H9 (cell line): ENCODE results near the gene HAPLN2. TPM values are rescaled to one million over a fixed set of nuclear protein-coding genes. Genes with fewer than 3 reads are reported as not detected.

Source experiments
- DNase-seq: peaks from one replicate; pipeline ENCODE4 v3.0.0-alpha.2; 2017
- H2AFZ ChIP-seq: one replicate; pipeline ENCODE4 v1.6.1; 2013; ENCODE audit warnings: mild to moderate bottlenecking, low read length, control low read depth, moderate library complexity
- H2AK5ac ChIP-seq: 2 replicates; pipeline ENCODE4 v1.6.1; 2013; ENCODE audit warnings: low read length, control low read depth, mixed read lengths; ENCODE audit not compliant: insufficient read length
- H2BK120ac ChIP-seq: one replicate; pipeline ENCODE4 v1.6.1; 2013; ENCODE audit warnings: low read depth, mild to moderate bottlenecking, low read length, control low read depth, inconsistent platforms; ENCODE audit not compliant: poor library complexity, severe bottlenecking
- H2BK12ac ChIP-seq: 2 replicates; pipeline ENCODE4 v1.6.1; 2013; ENCODE audit warnings: low read length, control low read depth, mixed read lengths, low read depth; ENCODE audit not compliant: insufficient read length
- H2BK15ac ChIP-seq: 2 replicates; pipeline ENCODE4 v1.6.1; 2013; ENCODE audit warnings: low read depth, low read length, control low read depth
- H2BK20ac ChIP-seq: one replicate; pipeline ENCODE4 v1.6.1; 2013; ENCODE audit warnings: low read depth, mild to moderate bottlenecking, low read length, control low read depth, inconsistent platforms; ENCODE audit not compliant: poor library complexity, severe bottlenecking
- H2BK5ac ChIP-seq: 2 replicates; pipeline ENCODE4 v1.6.1; 2013; ENCODE audit warnings: low read length, control low read depth, mixed read lengths; ENCODE audit not compliant: insufficient read length
- H3K14ac ChIP-seq: 2 replicates; pipeline ENCODE4 v1.6.1; 2013; ENCODE audit warnings: low read length, control low read depth; ENCODE audit not compliant: insufficient read depth
- H3K18ac ChIP-seq: 2 replicates; pipeline ENCODE4 v1.6.1; 2013; ENCODE audit warnings: low read depth, mild to moderate bottlenecking, mixed read lengths, low read length, control low read depth; ENCODE audit not compliant: insufficient read length
- H3K23ac ChIP-seq: 2 replicates; pipeline ENCODE4 v1.6.1; 2013; ENCODE audit warnings: low read length, control low read depth, mixed read lengths, low read depth; ENCODE audit not compliant: insufficient read length
- H3K23me2 ChIP-seq: 2 replicates; pipeline ENCODE4 v1.6.1; 2013; ENCODE audit warnings: low read depth, mild to moderate bottlenecking, mixed read lengths, low read length, control low read depth; ENCODE audit not compliant: insufficient read length, poor library complexity, severe bottlenecking
- H3K27ac ChIP-seq: 2 replicates; pipeline ENCODE4 v1.5.1; 2013; ENCODE audit warnings: low read length, control low read depth, mixed read lengths, low read depth; ENCODE audit not compliant: insufficient read length
- H3K27me3 ChIP-seq: 2 replicates; pipeline ENCODE4 v1.6.1; 2013; ENCODE audit warnings: low read length, control low read depth, inconsistent platforms; ENCODE audit not compliant: insufficient read depth
- H3K4ac ChIP-seq: 2 replicates; pipeline ENCODE4 v1.6.1; 2013; ENCODE audit warnings: low read depth, mild to moderate bottlenecking, control low read depth, inconsistent platforms, low read length, moderate library complexity
- H3K4me1 ChIP-seq: 2 replicates; pipeline ENCODE4 v1.6.1; 2013; ENCODE audit warnings: low read length, control low read depth, inconsistent platforms; ENCODE audit not compliant: insufficient read depth
- H3K4me2 ChIP-seq: 2 replicates; pipeline ENCODE4 v1.6.1; 2013; ENCODE audit warnings: low read length, control low read depth, mixed read lengths; ENCODE audit not compliant: insufficient read length, insufficient read depth
- H3K56ac ChIP-seq: 2 replicates; pipeline ENCODE4 v1.6.1; 2013; ENCODE audit warnings: low read depth, mild to moderate bottlenecking, mixed read lengths, low read length, control low read depth; ENCODE audit not compliant: insufficient read length
- H3K79me1 ChIP-seq: 2 replicates; pipeline ENCODE4 v1.6.1; 2013; ENCODE audit warnings: low read depth, mild to moderate bottlenecking, moderate library complexity, low read length, control low read depth, inconsistent platforms; ENCODE audit not compliant: insufficient read depth, poor library complexity, severe bottlenecking
- H3K79me2 ChIP-seq: 2 replicates; pipeline ENCODE4 v1.6.1; 2013; ENCODE audit warnings: low read length, control low read depth, inconsistent platforms; ENCODE audit not compliant: insufficient read depth
- H3K9ac ChIP-seq: 2 replicates; pipeline ENCODE4 v1.6.1; 2013; ENCODE audit warnings: low read length, control low read depth, mixed read lengths; ENCODE audit not compliant: insufficient read length; ENCODE audit errors: extremely low read depth
- H3K9me3 ChIP-seq: one replicate; pipeline ENCODE4 v1.6.1; 2013; ENCODE audit warnings: low read depth, low read length, inconsistent platforms; ENCODE audit not compliant: control insufficient read depth
- H3T11ph ChIP-seq: one replicate; pipeline ENCODE4 v1.6.1; 2013; ENCODE audit warnings: mild to moderate bottlenecking, low read length, control low read depth, inconsistent platforms
- H4K20me1 ChIP-seq: one replicate; pipeline ENCODE4 v1.6.1; 2013; ENCODE audit not compliant: control insufficient read depth, insufficient read length, insufficient read depth
- H4K5ac ChIP-seq: 2 replicates; pipeline ENCODE4 v1.6.1; 2013; ENCODE audit warnings: low read depth, mild to moderate bottlenecking, mixed read lengths, low read length, control low read depth; ENCODE audit not compliant: insufficient read length
- H4K8ac ChIP-seq: replicated peaks from 2 replicates; pipeline ENCODE4 v1.6.1; 2013; ENCODE audit warnings: low read length, control low read depth, mixed read lengths, low read depth; ENCODE audit not compliant: insufficient read length
- H4K91ac ChIP-seq: 2 replicates; pipeline ENCODE4 v1.6.1; 2013; ENCODE audit warnings: low read depth, mild to moderate bottlenecking, moderate library complexity, mixed read lengths, low read length, control low read depth; ENCODE audit not compliant: insufficient read length
- H3K27ac Mint-ChIP-seq, 3 experiments: 2 replicates in 2 of 3; 3 replicates in 1 of 3; pipeline ENCODE4 v1.8.0; 2020 to 2021; ENCODE audit warnings: mixed read lengths in 3 of 3, mild to moderate bottlenecking in 1 of 3, moderate library complexity in 1 of 3
- H3K27me3 Mint-ChIP-seq: 2 replicates; pipeline ENCODE4 v1.8.0; 2021; ENCODE audit warnings: low read depth, mild to moderate bottlenecking, moderate library complexity, mixed read lengths
- H3K36me3 Mint-ChIP-seq, 3 experiments: 2 replicates in 2 of 3; 3 replicates in 1 of 3; pipeline ENCODE4 v1.8.0; 2020 to 2021; ENCODE audit warnings: low read depth in 3 of 3, mixed read lengths in 3 of 3; ENCODE audit not compliant: insufficient read depth in 1 of 3
- H3K4me1 Mint-ChIP-seq, 2 experiments: 2 replicates each; pipeline ENCODE4 v1.8.0; 2020; ENCODE audit warnings: mixed read lengths in 2 of 2
- H3K4me3 Mint-ChIP-seq, 2 experiments: 2 replicates in 1 of 2; 3 replicates in 1 of 2; pipeline ENCODE4 v1.8.0; 2020 to 2021; ENCODE audit warnings: mild to moderate bottlenecking in 2 of 2, mixed read lengths in 2 of 2, moderate library complexity in 1 of 2
- H3K9me3 Mint-ChIP-seq, 2 experiments: 2 replicates in 1 of 2; 3 replicates in 1 of 2; pipeline ENCODE4 v1.8.0; 2020; ENCODE audit warnings: mild to moderate bottlenecking in 2 of 2, mixed read lengths in 2 of 2, moderate library complexity in 1 of 2
- WGBS: extraction: QIAGEN DNeasy Blood & Tissue Kit; methylation state at CpG from one replicate; pipeline ENCODE4 v1.1.7; 2013; ENCODE audit warnings: missing lambda C conversion rate, low lambda C conversion rate, mixed read lengths; ENCODE audit not compliant: insufficient read length; ENCODE audit errors: extremely low coverage; 5-methylcytosine and 5-hydroxymethylcytosine counted together
- total RNA-seq: library from RNA; stranded (reverse); gene quantifications from 2 replicates; pipeline ENCODE4 v1.2.1, GENCODE V29; 2021
- TF ChIP-seq, protein P1 (sequence below): fragments of 200-600 bp; sonication (generic); conservative IDR thresholded peaks from 3 replicates; pipeline ENCODE4 v1.8.0; 2021; ENCODE audit warnings: antibody characterized with exemption, mild to moderate bottlenecking

Gene HAPLN2
- total RNA-seq, 1 experiment from 2014 or later = 0.46 TPM

DNA sequence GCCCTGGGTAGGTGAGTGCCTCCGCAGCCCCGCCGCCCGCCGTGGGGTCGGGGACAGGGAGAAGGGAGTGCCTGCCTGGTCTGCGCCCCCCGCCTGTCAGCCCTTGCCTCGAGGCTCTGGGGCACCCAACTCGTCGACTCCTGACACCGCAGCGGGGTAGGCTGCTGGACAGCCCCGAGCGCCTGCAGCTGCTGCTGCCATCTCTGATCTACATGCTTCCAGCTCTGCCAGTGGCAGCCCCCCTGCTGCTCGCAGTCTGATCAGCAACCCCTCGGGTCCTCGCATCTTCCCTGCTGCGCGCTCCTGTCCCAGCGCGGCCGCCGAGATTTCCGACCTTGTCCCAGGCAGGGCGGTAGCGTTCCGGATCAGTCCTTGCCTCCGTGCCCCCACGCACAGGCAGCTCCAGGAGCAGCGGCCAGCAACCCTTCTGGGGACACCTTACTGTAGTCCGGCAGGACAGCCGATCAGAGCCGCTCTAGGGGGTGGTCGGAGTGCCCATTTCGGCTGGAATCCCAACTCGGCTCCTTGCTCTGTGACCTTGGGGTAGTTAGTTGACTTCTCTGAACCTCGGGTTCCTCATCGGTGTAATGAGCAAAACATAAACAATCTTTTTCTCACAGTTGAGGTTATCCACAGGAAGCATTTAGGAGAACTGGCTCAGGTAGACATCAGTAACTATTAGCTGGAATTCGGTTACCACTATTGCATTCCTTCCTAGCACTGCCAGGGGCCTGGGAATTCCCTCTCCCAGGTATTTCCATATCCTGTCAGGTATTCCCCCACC is 23.2 kb downstream of the HAPLN2 start:
- peaks cover 24 to 28% of the 10 kb centered on the region in 2 experiments for H3K4me1 Mint-ChIP-seq
- DNase-seq = peak; percentile 57
- Histone ChIP-seq H2BK12ac (no peak overlapping the region), H3K23me2 (peaks cover 11% of the 10 kb centered on the region), H3K14ac (no peak overlapping the region), H3K4ac (no peak overlapping the region), H3K27me3 (peaks cover 10% of the 10 kb centered on the region; the same call in 1 of the 2 replicates), H4K8ac (no peak overlapping the region), H3K56ac (no peak overlapping the region), H3K9ac (no peak overlapping the region), H4K91ac (no peak overlapping the region), H2AK5ac (no peak overlapping the region), H3K4me2 (peak overlapping the region; percentile 92), H3K79me2 (no peaks in the 10 kb centered on the region), H2BK5ac (no peak overlapping the region), H4K5ac (no peak overlapping the region), H3K9me3 (no peaks in the 10 kb centered on the region), H2BK20ac (no peak overlapping the region), H2BK15ac (no peak overlapping the region), H3K27ac (no peak overlapping the region), H3K18ac (no peak overlapping the region), H2AFZ (no peak overlapping the region), H3K23ac (no peak overlapping the region), H4K20me1 (no peaks in the 10 kb centered on the region), H2BK120ac (no peak overlapping the region), H3T11ph (no peak overlapping the region), H3K4me1 (peaks cover 4% of the 10 kb centered on the region; the same call in 1 of the 2 replicates), H3K79me1 (no peaks in the 10 kb centered on the region)
- peaks cover 94% of the 10 kb centered on the region for H3K27me3 Mint-ChIP-seq
- H3K27ac Mint-ChIP-seq = no peak overlapping the region
- H3K9me3 Mint-ChIP-seq = no peaks in the 10 kb centered on the region; a peak in 1 of 5 replicates
- H3K36me3 Mint-ChIP-seq = no peaks in the 10 kb centered on the region
- peak overlapping the region; percentile 51 to 82 for H3K4me3 Mint-ChIP-seq
- no CpG with 5 or more reads among the region's 40 CpGs for WGBS
- TF ChIP-seq, protein P1, sequence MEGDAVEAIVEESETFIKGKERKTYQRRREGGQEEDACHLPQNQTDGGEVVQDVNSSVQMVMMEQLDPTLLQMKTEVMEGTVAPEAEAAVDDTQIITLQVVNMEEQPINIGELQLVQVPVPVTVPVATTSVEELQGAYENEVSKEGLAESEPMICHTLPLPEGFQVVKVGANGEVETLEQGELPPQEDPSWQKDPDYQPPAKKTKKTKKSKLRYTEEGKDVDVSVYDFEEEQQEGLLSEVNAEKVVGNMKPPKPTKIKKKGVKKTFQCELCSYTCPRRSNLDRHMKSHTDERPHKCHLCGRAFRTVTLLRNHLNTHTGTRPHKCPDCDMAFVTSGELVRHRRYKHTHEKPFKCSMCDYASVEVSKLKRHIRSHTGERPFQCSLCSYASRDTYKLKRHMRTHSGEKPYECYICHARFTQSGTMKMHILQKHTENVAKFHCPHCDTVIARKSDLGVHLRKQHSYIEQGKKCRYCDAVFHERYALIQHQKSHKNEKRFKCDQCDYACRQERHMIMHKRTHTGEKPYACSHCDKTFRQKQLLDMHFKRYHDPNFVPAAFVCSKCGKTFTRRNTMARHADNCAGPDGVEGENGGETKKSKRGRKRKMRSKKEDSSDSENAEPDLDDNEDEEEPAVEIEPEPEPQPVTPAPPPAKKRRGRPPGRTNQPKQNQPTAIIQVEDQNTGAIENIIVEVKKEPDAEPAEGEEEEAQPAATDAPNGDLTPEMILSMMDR = no peak
